NCI-H2227 (cell line): ENCODE measurements around the gene SLF1.
"Not testable (repeated sequence)": the region's sequence is repeated elsewhere in the genome, so short reads cannot be mapped to it uniquely, and the experiment has no call there.

Experiments used
- DNase-seq: peaks from one replicate; lab custom pipeline; 2025; ENCODE audit not compliant: unreplicated experiment; lab: John Stamatoyannopoulos, UW

SLF1 gene

GRCh38 chr5:94618493-94619328 is at the start of gene SLF1, which contains the start of gene KIAA0825:
TSS of gene SLF1 (plus strand) at chr5:94618669. CDS start at chr5:94628811, 10,142 bp downstream.
TSS of gene KIAA0825 (minus strand) at chr5:94618604. CDS start at chr5:94537126, 81,478 bp downstream.
- DNase-seq = peak; percentile 88

GRCh38 chr5:94571415-94571814 is 47.1 kb upstream of the SLF1 start:
- DNase-seq = no peak

DNA sequence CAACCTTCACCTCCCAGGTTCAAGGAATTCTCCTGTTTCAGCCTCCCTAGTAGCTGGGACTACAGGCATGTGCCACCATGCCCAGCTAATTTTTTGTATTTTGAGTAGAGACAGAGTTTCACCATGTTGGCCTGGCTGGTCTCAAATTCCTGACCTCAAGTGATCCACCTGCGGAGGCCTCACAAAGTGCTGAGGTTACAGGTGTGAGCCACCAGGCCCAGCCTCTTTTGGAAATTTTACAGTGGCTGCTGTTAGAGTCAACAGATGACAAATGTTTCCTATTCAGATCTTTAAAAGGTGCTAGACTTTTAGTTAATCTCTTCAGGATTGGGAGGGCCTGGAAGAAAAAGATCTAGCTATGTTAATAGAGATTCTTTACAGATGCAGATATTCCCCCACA is 45.1 kb upstream of the SLF1 start:
- DNase-seq = not testable (repeated sequence)

GRCh38 chr5:94575196-94575595 is 43.3 kb upstream of the SLF1 start:
- DNase-seq = no peak

DNA sequence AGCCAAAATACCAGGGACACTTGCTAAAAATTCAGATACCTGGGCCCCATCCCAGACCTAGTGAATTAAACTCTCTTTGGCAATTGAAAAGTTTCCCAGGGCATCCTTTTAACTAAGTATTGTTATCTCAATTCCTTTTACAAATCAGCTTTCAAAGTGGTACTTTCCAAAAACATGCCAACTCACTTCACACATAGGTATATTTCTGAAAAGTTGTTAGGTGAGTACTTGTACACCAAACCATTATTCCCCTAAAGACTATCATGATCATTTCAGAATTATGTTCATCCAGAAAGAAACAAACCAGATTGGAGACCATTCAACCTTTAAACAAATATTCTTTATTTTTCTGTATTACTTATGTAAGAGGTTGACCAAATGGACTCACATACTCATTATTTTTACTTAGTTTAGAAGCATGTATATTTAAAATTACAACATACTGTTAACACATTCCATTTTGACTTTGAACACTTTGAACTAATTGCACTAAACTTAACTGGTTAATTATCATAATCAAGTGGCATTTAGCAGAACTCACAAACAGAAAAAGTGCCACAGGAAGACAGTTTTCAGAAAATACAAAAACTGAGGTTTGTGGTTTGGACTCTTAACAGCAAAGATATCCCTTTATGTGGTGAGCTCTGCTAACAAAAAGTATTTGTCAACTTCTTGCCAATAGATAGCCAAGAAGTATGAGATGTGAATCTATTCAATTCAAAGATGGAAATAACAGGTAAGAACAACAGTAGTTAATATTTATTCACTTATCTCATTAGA is 40.8 kb upstream of the SLF1 start:
- DNase-seq = no peak

DNA sequence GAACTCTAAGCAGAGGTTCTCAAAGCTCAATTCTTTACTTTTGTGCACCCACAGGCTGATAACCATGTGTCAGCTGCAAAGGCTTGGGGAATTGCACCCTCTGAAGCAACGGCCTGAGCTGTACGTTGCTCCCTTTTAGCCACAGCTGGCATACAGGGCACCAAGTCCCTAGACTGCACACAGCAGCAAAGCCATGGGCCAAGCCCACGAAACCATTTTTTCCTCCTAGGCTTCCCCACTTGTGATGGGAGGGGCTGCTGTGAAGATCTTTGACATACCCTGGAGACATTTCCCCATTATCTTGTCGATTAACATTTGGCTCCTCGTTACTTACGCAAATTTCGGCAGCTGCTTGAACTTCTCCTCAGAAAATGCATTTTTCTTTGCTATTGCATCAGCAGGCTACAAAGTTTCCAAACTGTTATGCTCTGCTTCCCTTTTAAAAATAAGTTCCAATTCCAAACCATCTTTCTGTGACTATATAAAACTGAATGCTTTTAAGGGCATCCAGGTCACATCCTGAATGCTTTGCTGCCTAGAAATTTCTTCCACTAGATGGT is 23.1 kb upstream of the SLF1 start:
- DNase-seq = no peak

GRCh38 chr5:94613583-94613982 is 4.9 kb upstream of the SLF1 start:
- peak; percentile 33 for DNase-seq

DNA sequence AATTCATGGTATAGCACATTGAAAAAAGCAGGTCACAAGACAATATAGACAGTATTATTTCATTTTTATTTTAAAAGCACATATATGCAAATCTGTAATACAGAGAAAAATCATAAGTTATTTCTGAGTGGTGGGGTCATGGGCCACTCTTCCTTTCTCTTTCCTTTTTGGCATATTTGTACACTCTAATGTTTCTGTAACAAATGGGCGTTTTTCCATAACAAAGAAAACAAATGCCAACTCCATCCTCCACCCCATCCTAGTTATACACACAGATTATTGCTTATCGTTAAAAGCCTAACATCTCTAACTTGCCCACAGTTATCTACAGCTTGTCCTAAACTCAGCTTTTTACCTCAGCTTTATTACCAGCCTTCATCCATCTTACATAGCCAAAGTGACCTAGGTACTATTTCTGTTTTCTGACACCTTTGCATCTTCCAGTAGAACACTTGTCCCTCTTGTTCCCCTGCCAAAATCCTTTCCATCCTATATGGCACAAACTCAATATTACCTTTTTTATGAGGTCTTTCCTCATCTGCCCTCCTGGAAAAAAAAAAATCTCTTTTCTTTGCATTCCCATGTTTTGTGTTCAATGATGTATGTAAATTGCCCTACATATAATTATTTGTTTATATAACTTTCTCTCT is 4.2 kb upstream of the SLF1 start:
- DNase-seq = no peak

DNA sequence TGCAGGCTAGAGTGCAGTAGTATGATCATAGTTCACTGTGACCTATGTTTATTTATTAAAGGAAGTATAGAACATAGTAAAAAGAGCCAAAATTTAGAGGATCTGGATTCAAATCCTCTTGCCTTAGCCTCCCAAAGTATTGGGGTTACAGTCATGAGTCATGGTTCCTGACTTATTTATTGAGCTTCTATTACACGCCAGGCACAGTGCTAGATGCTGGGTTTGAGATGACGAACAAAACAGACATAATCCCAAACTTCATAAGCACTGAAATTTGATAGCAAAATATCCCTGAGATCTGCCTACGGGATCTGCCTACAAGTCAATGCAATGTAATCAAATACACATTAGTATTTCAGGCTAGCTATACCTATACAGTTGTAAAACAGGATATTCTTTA is 2.6 kb upstream of the SLF1 start:
- no peak for DNase-seq

GRCh38 chr5:94618029-94618492 is 408 bp upstream of the SLF1 start:
- DNase-seq = peak; percentile 70

GRCh38 chr5:94620256-94620655 is 1.8 kb downstream of the SLF1 start:
- DNase-seq = no peak

DNA sequence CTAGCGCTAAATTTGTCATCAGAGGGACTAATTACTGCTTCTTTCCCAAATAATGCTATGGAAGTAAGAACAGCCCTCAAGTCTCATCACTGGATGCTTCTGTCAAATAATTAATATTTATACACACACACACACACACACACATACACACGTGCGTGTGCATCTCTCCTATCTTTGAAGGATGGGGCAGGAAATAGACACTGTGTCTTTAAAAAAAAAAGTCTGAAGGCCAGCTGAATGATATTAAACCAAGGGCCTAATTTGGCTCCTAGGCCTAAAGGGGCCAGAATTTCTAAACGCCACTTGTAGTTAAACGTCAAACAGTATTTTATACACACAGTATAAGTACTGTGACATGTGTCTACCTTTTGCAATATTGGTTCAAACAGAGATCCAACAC is 3.3 kb downstream of the SLF1 start:
- DNase-seq = peak; percentile 17

DNA sequence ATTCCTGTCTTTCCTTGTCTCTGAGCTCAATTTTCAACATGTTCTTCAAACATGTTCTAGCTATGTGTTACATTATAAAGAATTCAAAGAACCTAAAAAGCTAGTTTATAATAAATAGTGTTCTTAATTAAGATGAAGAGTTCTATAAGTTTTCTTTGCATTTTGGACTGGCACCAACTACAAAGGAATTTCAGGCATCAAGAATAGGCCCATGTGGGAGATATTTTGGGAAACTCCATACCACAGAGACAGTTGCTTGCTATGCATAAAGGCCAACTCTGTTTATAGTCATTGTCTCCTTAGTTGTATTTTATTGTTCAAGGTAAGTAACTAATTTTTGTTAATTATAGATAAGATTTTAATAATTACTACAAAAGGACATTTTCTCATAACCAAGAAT is 4.5 kb downstream of the SLF1 start:
- no peak for DNase-seq

DNA sequence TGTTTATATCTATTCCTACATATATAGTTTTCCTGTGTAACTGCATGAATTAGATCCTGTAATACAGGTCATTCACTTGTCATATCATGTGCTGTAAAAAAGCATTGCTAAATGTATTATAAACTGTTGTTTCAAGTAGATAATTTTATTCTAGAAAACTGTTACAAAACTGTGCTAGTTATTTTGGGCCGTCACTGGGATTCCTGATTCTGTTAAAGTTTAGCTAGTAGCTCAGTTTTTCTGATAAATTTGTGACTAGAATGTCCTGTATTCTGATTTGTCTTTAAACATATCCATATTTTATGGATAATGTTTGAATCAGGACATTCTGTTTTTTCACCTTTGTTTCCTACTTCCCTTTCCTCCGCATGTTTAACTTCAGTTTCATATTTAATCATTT is 5.4 kb downstream of the SLF1 start:
- DNase-seq = no peak

- no peak for DNase-seq
These were observed 8.7 kb downstream of the SLF1 start for GRCh38 chr5:94627191-94627590.

DNA sequence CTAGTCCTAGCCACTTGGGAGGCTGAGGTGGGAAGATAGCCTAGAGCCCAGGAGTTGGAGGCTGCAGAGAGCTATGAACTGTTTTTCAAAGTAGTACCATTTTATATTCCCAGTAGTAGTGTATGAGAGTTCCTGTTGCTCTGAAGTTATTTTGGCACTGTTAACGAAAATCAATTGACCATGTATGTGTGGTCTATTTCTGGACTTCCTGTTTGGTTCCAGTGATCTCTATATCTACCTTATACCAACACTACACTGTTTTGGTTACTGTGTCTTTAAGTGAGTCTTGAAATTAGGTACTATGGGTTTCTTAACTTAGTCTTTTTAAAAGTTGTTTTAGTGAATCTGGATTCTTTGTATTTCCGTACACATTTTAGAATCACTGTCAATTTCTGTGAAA is 13.6 kb downstream of the SLF1 start:
- no peak for DNase-seq

- DNase-seq = no peak
These were observed 21.7 kb downstream of the SLF1 start for GRCh38 chr5:94640176-94640575.

DNA sequence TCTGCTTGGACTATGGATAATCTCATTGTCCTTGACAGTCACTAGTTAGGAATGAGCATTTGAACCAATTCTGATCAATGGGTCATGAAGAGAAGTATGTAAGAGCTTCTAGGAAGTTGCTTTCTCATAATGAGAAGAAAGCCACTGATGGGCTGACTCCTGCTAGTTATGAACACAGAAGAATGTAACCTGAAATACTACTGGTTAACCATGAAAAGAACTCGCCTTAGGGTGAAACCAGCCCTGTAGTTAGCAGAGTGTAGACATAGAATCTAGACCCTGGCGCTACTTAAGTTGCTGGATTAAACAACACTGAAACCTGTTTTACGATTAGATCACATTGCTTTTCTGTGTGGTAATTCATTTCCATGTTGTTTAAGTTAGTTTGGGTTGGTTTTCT is 26.6 kb downstream of the SLF1 start:
- no peak for DNase-seq

- DNase-seq = no peak
These were observed 28.3 kb downstream of the SLF1 start for GRCh38 chr5:94646758-94647157.

DNA sequence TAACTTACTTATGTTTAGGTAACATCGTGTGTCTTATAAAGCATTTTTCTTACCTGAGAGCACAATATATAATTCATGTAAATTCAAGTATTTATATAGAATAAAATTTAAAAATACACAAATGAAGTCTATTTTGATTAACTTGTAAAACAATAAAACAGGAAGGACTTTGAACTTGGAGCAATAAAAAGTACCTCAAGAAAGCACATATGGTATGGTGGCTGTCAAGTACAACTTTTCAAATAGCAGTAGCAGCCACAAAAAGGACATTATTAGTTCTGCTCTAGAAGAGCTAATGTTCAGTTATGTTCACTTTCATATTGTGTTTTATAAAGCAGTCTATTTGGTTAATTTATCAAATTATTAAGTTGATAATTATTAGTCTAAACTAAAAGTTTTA is 31.4 kb downstream of the SLF1 start:
- no peak for DNase-seq

DNA sequence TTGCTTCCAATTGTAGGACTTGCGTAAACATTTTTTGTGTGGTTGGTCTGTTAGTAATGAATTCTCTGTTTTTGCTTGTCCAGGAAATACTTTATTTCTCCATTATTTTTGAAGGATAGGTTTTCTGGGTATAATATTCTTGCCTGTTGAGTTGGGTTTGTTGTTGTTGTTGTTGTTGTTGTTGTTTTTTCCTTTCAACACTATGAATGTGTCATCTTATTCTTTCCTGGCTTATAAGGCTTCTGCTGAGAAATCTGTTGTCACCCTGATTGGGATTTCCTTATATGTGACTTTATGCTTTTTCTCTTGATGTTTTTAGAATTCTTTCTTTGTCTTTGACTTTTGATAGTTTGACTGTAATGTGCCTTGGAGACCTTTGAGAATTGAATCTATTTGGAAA is 39.8 kb downstream of the SLF1 start:
- DNase-seq = no peak
